Ascending aorta (tissue), 2 donors: ENCODE measurements around the gene ZNF184. TPM values are rescaled to one million over a fixed set of nuclear protein-coding genes. Genes with fewer than 3 reads are reported as not detected.

Experiments
- DNase-seq, 2 donors: peaks; one replicate each; pipeline ENCODE4 v3.0.0-alpha.2; 2019; ENCODE audit warnings: low spot score in 2 of 2
- H3K27ac ChIP-seq, 2 donors: fragments of 200-600 bp; sonication (generic); one replicate each; pipeline ENCODE4 v1.5.1; 2016 to 2017; ENCODE audit warnings: mild to moderate bottlenecking in 1 of 2
- H3K27me3 ChIP-seq: fragments of 200-600 bp; sonication (generic); one replicate; pipeline ENCODE4 v1.5.1; 2017
- H3K36me3 ChIP-seq, 2 donors: fragments of 200-600 bp; sonication (generic); one replicate each; pipeline ENCODE4 v1.5.1; 2016
- H3K4me1 ChIP-seq, 2 donors: fragments of 200-600 bp; sonication (generic); one replicate each; pipeline ENCODE4 v1.5.1; 2016 to 2017; ENCODE audit warnings: mild to moderate bottlenecking in 1 of 2
- H3K4me3 ChIP-seq, 2 donors: fragments of 200-600 bp; sonication (generic); one replicate each; pipeline ENCODE4 v1.5.1; 2016 to 2017; ENCODE audit warnings: mild to moderate bottlenecking in 1 of 2
- H3K9me3 ChIP-seq, 2 donors: fragments of 200-600 bp; sonication (generic); one replicate each; pipeline ENCODE4 v1.5.1; 2016
- intact Hi-C: fragments of 100-400 bp; cut with DNase I; formaldehyde crosslinking; loops from one replicate; pipeline ENCODE4 v1.15.1; 2023
- total RNA-seq: library from RNA; depleted of rRNA; stranded (reverse); fragments of >200 nt; gene quantifications from one replicate; pipeline ENCODE4 v1.1.0, GENCODE V29; 2016
- TF ChIP-seq, protein P1 (sequence below), 3 experiments: fragments of 200-600 bp in 2 of 3; fragments of 450-650 bp in 1 of 3; sonication (generic) in 2 of 3; IDR thresholded peaks; one replicate each; pipeline ENCODE4 v1.5.1; 2016 to 2019; ENCODE audit warnings: antibody characterized with exemption in 3 of 3, mild to moderate bottlenecking in 1 of 3, moderate library complexity in 1 of 3

Gene ZNF184
- total RNA-seq, 1 donor from 2014 or later = 2.1 TPM

- no peak overlapping the region for H3K27ac ChIP-seq
- intact Hi-C loops = no loop called here
- H3K4me1 ChIP-seq = no peaks in the 10 kb centered on the region
- DNase-seq = no peak
- TF ChIP-seq, protein P1, sequence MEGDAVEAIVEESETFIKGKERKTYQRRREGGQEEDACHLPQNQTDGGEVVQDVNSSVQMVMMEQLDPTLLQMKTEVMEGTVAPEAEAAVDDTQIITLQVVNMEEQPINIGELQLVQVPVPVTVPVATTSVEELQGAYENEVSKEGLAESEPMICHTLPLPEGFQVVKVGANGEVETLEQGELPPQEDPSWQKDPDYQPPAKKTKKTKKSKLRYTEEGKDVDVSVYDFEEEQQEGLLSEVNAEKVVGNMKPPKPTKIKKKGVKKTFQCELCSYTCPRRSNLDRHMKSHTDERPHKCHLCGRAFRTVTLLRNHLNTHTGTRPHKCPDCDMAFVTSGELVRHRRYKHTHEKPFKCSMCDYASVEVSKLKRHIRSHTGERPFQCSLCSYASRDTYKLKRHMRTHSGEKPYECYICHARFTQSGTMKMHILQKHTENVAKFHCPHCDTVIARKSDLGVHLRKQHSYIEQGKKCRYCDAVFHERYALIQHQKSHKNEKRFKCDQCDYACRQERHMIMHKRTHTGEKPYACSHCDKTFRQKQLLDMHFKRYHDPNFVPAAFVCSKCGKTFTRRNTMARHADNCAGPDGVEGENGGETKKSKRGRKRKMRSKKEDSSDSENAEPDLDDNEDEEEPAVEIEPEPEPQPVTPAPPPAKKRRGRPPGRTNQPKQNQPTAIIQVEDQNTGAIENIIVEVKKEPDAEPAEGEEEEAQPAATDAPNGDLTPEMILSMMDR (IDR thresholded peaks at IDR 0.05) = no peak
- peaks cover 61 to 76% of the 10 kb centered on the region in 2 donors for H3K36me3 ChIP-seq
- peaks cover 57 to 99% of the 10 kb centered on the region in 2 donors for H3K9me3 ChIP-seq
- no peak overlapping the region for H3K4me3 ChIP-seq
- H3K27me3 ChIP-seq = no peaks in the 10 kb centered on the region
These were observed 21.1 kb downstream of the ZNF184 start for GRCh38 chr6:27451660-27452390.

DNA sequence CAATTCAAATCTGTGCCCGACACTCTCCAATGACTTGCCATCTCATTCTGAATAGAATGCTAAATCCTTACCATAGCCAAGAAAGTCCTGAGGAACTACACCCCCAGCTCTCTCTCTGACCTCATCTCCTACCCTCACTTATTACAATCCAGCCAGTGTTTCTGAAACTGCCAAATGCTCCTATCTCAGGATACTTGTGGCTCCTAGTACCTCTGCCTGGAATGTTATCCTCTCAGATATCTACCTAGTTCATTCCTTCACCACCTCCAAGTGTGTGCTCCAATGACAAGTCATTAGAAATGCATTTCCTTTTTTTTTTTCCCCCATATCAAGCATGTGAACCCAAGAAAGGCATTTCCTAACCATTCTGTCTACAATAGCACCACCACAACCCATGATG, 24.4 kb downstream of the ZNF184 start:
- DNase-seq = no peak
- H3K36me3 ChIP-seq = peaks cover 27 to 42% of the 10 kb centered on the region in 2 donors
- H3K9me3 ChIP-seq = peaks cover 46 to 85% of the 10 kb centered on the region in 2 donors
- H3K27me3 ChIP-seq = no peaks in the 10 kb centered on the region
- no peak overlapping the region for H3K4me3 ChIP-seq
- TF ChIP-seq, protein P1 (IDR thresholded peaks at IDR 0.05) = no peak
- H3K27ac ChIP-seq = no peak overlapping the region
- intact Hi-C loops = no loop called here
- no peaks in the 10 kb centered on the region for H3K4me1 ChIP-seq

DNA sequence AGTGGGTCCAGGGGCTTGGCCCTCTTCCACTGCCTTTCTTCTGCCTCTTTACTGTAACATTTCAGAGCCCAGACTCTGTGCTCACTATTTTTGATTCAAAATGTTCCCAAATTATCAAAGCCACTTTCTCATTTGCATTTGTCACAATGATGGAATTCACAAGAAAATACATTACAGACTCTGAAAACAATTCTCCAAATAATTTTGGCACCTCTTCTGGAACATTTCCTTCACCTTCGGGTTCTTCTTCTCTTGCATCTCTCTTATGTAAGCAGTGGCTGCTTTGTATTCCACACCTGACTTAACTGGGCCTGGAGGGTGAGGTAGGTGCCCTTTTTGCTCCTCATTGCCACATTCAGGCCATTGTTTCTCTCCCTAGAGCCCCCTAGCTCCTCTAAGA, 30.0 kb downstream of the ZNF184 start:
- no peak for DNase-seq
- Histone ChIP-seq H3K27me3 (no peaks in the 10 kb centered on the region), H3K36me3 (no peaks in the 10 kb centered on the region), H3K4me1 (no peaks in the 10 kb centered on the region), H3K9me3 (peaks cover 5 to 59% of the 10 kb centered on the region in 2 donors), H3K27ac (no peak overlapping the region), H3K4me3 (no peak overlapping the region)
- intact Hi-C loops = no loop called here
- TF ChIP-seq, protein P1 (IDR thresholded peaks at IDR 0.05) = no peak

- peaks cover 1 to 47% of the 10 kb centered on the region in 2 donors for H3K9me3 ChIP-seq
- no peaks in the 10 kb centered on the region for H3K36me3 ChIP-seq
- TF ChIP-seq, protein P1 (IDR thresholded peaks at IDR 0.05) = no peak
- H3K27me3 ChIP-seq = no peaks in the 10 kb centered on the region
- no peak overlapping the region for H3K27ac ChIP-seq
- DNase-seq = no peak
- no peak overlapping the region for H3K4me3 ChIP-seq
- intact Hi-C loops = no loop called here
- no peaks in the 10 kb centered on the region for H3K4me1 ChIP-seq
These were observed 31.9 kb downstream of the ZNF184 start for GRCh38 chr6:27441001-27441400.

DNA sequence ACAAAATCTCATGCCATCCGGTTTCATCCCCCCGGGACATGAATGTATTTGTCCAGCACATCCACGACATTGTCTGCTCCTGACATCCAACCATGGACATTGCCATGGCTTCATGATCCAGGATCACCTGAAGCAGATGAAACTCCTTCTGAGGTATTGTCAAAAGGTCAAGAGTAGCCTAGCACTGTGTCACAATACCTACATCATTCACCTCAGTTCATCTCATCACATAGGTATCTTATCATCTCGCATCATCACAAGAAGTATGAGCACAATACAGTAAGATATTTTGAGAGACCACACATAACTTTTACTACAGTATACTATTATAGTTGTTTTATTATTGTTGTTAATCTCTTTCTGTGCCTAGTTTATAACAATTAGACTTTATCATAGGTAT, 33.5 kb downstream of the ZNF184 start:
- Histone ChIP-seq H3K27me3 (no peaks in the 10 kb centered on the region), H3K9me3 (peaks cover 6 to 37% of the 10 kb centered on the region in 2 donors), H3K36me3 (no peaks in the 10 kb centered on the region), H3K4me3 (no peak overlapping the region), H3K4me1 (no peaks in the 10 kb centered on the region), H3K27ac (no peak overlapping the region)
- intact Hi-C loops = no loop called here
- TF ChIP-seq, protein P1 (IDR thresholded peaks at IDR 0.05) = no peak
- DNase-seq = no peak
